Measurements from ENCODE around the gene NOLC1. TPM values are rescaled to one million over a fixed set of nuclear protein-coding genes. Genes with fewer than 3 reads are reported as not detected.

Gene NOLC1
- total and polyA plus RNA-seq, 2 of the 13 experiments (the other 11 are each of a cell fraction or from before 2014, with no cell fraction given) = 50.6 to 81.0 TPM

GRCh38 chr10:102140218-102140617, 12.0 kb upstream of the NOLC1 start:
- FAIRE-seq (no peak), DNase-seq (ENCODE audit: low spot score) (no peak), ATAC-seq (peak; percentile 15)
- no peak overlapping the region for H3K9ac ChIP-seq (ENCODE audit: insufficient read depth, low read depth, low read length)
- no peak overlapping the region for H3K4me2 ChIP-seq (ENCODE audit: low read depth, low read length)
- intact Hi-C loops (cut with micrococcal nuclease; ENCODE audit: unreplicated experiment) (no loop called here), in situ Hi-C loops (cut with HindIII; ENCODE audit: extremely low pct_ligation_motif_present, low pct_unique_long_range_greater_than_20kb) (no loop called here)
- TSS peak; percentile 2 for BruUV-seq (replicated peaks)
- CTCF ChIA-PET (ENCODE audit: low intra/inter-chr PET ratio, low total read pairs) = no interaction called here
- POLR2A ChIA-PET = interaction anchor here (1.2 kb wide), 1 partner anchor 12 kb away, joined by 5 read pairs; the partner anchor contains the start of gene NOLC1
- peak; percentile 32; the same call in 1 of the 2 replicates for TF ChIP-seq POLR2AphosphoS2 (IDR thresholded peaks at IDR 0.05; ENCODE audit: low read depth, low read length)
- TF ChIP-seq ZNF280B (CRISPR knock-in tag; IDR thresholded peaks at IDR 0.05; ENCODE audit: borderline replicate concordance) = no peak
- no peak overlapping the region for H3K4me3 ChIP-seq (replicated peaks in 1 of 3; ENCODE audit: insufficient read depth in 1 of 3, low read depth in 2 of 3, low read length in 3 of 3)
- no peak overlapping the region for H3K27ac ChIP-seq (ENCODE audit: extremely low read length, insufficient read depth, low read length)
- H3K79me2 ChIP-seq (ENCODE audit: insufficient read depth, low read length) = peaks cover 36% of the 10 kb centered on the region
- peaks cover 36% of the 10 kb centered on the region for H4K20me1 ChIP-seq (ENCODE audit: insufficient read depth, low read length)
- peaks cover 11% of the 10 kb centered on the region for H3K4me1 ChIP-seq (ENCODE audit: insufficient read depth, low read length)
- no peak overlapping the region for H2AFZ ChIP-seq (ENCODE audit: low read length)
- H3K27me3 ChIP-seq (ENCODE audit: control insufficient read depth in 1 of 2, insufficient read depth in 2 of 2, low read length in 2 of 2) = no peaks in the 10 kb centered on the region
- 100% methylated on average over 1 of the region's 4 CpGs for WGBS (ENCODE audit: low lambda C conversion rate)
- H3K36me3 ChIP-seq (replicated peaks in 1 of 2; ENCODE audit: control insufficient read depth in 1 of 2, insufficient read depth in 2 of 2, low read length in 2 of 2) = peaks cover 45 to 79% of the 10 kb centered on the region in 2 experiments
- H3K9me3 ChIP-seq (ENCODE audit: low read length) = no peaks in the 10 kb centered on the region

GRCh38 chr10:102140913-102141540, 11.2 kb upstream of the NOLC1 start:
- in situ Hi-C loops (cut with HindIII; ENCODE audit: extremely low pct_ligation_motif_present, low pct_unique_long_range_greater_than_20kb) = no loop called here
- POLR2A ChIA-PET = interaction anchor here (2.3 kb wide), 1 partner anchor 10 kb away, joined by 11 read pairs; the partner anchor contains the start of gene NOLC1

More at GRCh38 chr10:102140913-102141540, 11.2 kb upstream of the NOLC1 start:
- Histone ChIP-seq H3K79me2 (ENCODE audit: insufficient read depth, low read length) (peaks cover 29% of the 10 kb centered on the region), H3K4me2 (ENCODE audit: low read depth, low read length) (no peak overlapping the region), H4K20me1 (ENCODE audit: insufficient read depth, low read length) (peaks cover 28% of the 10 kb centered on the region), H3K4me1 (ENCODE audit: insufficient read depth, low read length) (peaks cover 3% of the 10 kb centered on the region), H3K27ac (ENCODE audit: extremely low read length, insufficient read depth, low read length) (no peak overlapping the region), H3K36me3 (replicated peaks in 1 of 2; ENCODE audit: control insufficient read depth in 1 of 2, insufficient read depth in 2 of 2, low read length in 2 of 2) (peaks cover 46 to 81% of the 10 kb centered on the region in 2 experiments), H3K9ac (ENCODE audit: insufficient read depth, low read depth, low read length) (no peak overlapping the region), H3K4me3 (replicated peaks in 1 of 3; ENCODE audit: insufficient read depth in 1 of 3, low read depth in 2 of 3, low read length in 3 of 3) (no peak overlapping the region), H3K27me3 (ENCODE audit: control insufficient read depth in 1 of 2, insufficient read depth in 2 of 2, low read length in 2 of 2) (no peaks in the 10 kb centered on the region), H2AFZ (ENCODE audit: low read length) (no peak overlapping the region), H3K9me3 (ENCODE audit: low read length) (no peaks in the 10 kb centered on the region)
- ATAC-seq = peak; percentile 8
- FAIRE-seq = no peak
- no TSS peak for BruUV-seq (replicated peaks)
- CTCF ChIA-PET (ENCODE audit: low intra/inter-chr PET ratio, low total read pairs) = no interaction called here
- TF ChIP-seq MTA3 (CRISPR knock-in tag; IDR thresholded peaks at IDR 0.05) (no peak), MXD3 (CRISPR knock-in tag; IDR thresholded peaks at IDR 0.05) (no peak), ZNF740 (CRISPR knock-in tag; IDR thresholded peaks at IDR 0.05) (0 out of 2 replicates have a peak, but pooled peaks have one; percentile 52), HMG20B (CRISPR knock-in tag; conservative IDR thresholded peaks at IDR 0.05) (no peak), ZNF263 (CRISPR knock-in tag; IDR thresholded peaks at IDR 0.05) (no peak)
- WGBS (ENCODE audit: low lambda C conversion rate) = 92% methylated on average over 5 of the region's 5 CpGs
- intact Hi-C loops (cut with micrococcal nuclease; ENCODE audit: unreplicated experiment) = no loop called here
- DNase-seq (ENCODE audit: low spot score) = no peak

Data from HepG2 (cell line).